Activated T-cell treated with anti-CD3 and anti-CD28 coated beads, Interleukin-2, amount 50 U/mL, for 72 hours (primary cell): ENCODE results near the gene NCOA1. TPM values are rescaled to one million over a fixed set of nuclear protein-coding genes. Genes with fewer than 3 reads are reported as not detected.
A peak's percentile ranks its signal among the peaks of the same experiment; 100 is the strongest.

ENCODE experiments used
- ATAC-seq, 2 donors: fragments of 150-1000 bp; cut with Tn5 transposase; replicated peaks in 1 of 2; 2 replicates each; pipeline ENCODE4 v1.10.0; 2021; ENCODE audit warnings: moderate library complexity in 2 of 2, mild to moderate bottlenecking in 1 of 2
- DNase-seq, 2 donors: peaks; one replicate each; pipeline ENCODE4 v3.0.0; 2021 to 2022; ENCODE audit warnings: mixed read lengths in 1 of 2
- H3K27ac Mint-ChIP-seq: one replicate; pipeline ENCODE4 v1.8.0; 2022; ENCODE audit warnings: mild to moderate bottlenecking, moderate library complexity, mixed read lengths
- H3K27me3 Mint-ChIP-seq: one replicate; pipeline ENCODE4 v1.8.0; 2022; ENCODE audit warnings: low read depth, mixed read lengths
- H3K36me3 Mint-ChIP-seq, 2 donors: one replicate each; pipeline ENCODE4 v1.8.0; 2022; ENCODE audit warnings: mixed read lengths in 2 of 2, mild to moderate bottlenecking in 1 of 2; ENCODE audit not compliant: insufficient read depth in 2 of 2
- H3K4me1 Mint-ChIP-seq: one replicate; pipeline ENCODE4 v1.8.0; 2022; ENCODE audit warnings: low read depth, mixed read lengths
- H3K4me3 Mint-ChIP-seq, 2 donors: one replicate each; pipeline ENCODE4 v1.8.0; 2022; ENCODE audit warnings: mild to moderate bottlenecking in 2 of 2, mixed read lengths in 2 of 2, moderate library complexity in 2 of 2
- H3K9me3 Mint-ChIP-seq, 2 donors: one replicate each; pipeline ENCODE4 v1.8.0; 2022; ENCODE audit warnings: mixed read lengths in 2 of 2
- total RNA-seq, 2 donors: library from RNA; stranded (reverse); gene quantifications; one replicate each; pipeline ENCODE4 v1.2.3, GENCODE V29; 2022

Gene NCOA1
- total RNA-seq, 2 donors from 2014 or later = 29.8 to 32.7 TPM

DNA sequence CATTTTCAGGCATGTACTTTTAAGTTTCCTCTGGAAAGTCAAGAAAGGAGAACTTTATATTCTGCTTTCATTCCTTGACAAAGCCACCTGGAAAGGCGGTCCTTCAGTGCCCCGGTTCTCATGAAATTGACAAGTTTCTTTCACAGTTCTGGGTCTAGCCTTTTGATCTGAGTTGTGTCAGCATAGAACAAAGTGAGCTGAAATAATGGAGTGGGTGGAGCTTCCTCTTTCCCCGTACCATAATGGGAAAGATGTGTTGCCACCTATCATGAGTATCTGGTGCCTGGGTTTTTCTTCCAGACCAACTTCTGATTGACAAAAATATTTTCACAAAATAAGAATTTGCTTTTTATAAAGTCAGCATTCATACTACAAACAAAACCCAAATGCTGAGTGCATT lies 252.9 kb downstream of the NCOA1 start:
- Mint-ChIP-seq H3K9me3 (no peaks in the 10 kb centered on the region), H3K4me3 (no peak overlapping the region), H3K4me1 (peaks cover 13% of the 10 kb centered on the region), H3K27ac (no peak overlapping the region), H3K27me3 (no peaks in the 10 kb centered on the region), H3K36me3 (peaks cover 2 to 7% of the 10 kb centered on the region in 2 donors)
- ATAC-seq = no peak
- DNase-seq = no peak

- no peak for ATAC-seq
- Mint-ChIP-seq H3K9me3 (no peaks in the 10 kb centered on the region), H3K4me1 (peaks cover 13% of the 10 kb centered on the region), H3K27ac (no peak overlapping the region), H3K36me3 (peaks cover 2 to 7% of the 10 kb centered on the region in 2 donors), H3K4me3 (no peak overlapping the region), H3K27me3 (no peaks in the 10 kb centered on the region)
- no peak for DNase-seq
Measured at GRCh38 chr2:24744356-24744755, 253.3 kb downstream of the NCOA1 start.

- no peak overlapping the region for H3K4me3 Mint-ChIP-seq
- peak overlapping the region; percentile 12 for H3K27ac Mint-ChIP-seq
- peaks cover 13% of the 10 kb centered on the region for H3K4me1 Mint-ChIP-seq
- DNase-seq (no peak), ATAC-seq (no peak)
- H3K27me3 Mint-ChIP-seq = no peaks in the 10 kb centered on the region
- no peaks in the 10 kb centered on the region for H3K9me3 Mint-ChIP-seq
- H3K36me3 Mint-ChIP-seq = peaks cover 2 to 7% of the 10 kb centered on the region in 2 donors
Measured at GRCh38 chr2:24745825-24746224, 254.8 kb downstream of the NCOA1 start.

GRCh38 chr2:24747299-24747698 lies 256.2 kb downstream of the NCOA1 start:
- Mint-ChIP-seq H3K4me3 (no peak overlapping the region), H3K36me3 (peaks cover 2 to 7% of the 10 kb centered on the region in 2 donors), H3K27me3 (no peaks in the 10 kb centered on the region), H3K4me1 (peaks cover 13% of the 10 kb centered on the region), H3K9me3 (no peaks in the 10 kb centered on the region), H3K27ac (no peak overlapping the region)
- no peak for ATAC-seq
- DNase-seq = no peak

DNA sequence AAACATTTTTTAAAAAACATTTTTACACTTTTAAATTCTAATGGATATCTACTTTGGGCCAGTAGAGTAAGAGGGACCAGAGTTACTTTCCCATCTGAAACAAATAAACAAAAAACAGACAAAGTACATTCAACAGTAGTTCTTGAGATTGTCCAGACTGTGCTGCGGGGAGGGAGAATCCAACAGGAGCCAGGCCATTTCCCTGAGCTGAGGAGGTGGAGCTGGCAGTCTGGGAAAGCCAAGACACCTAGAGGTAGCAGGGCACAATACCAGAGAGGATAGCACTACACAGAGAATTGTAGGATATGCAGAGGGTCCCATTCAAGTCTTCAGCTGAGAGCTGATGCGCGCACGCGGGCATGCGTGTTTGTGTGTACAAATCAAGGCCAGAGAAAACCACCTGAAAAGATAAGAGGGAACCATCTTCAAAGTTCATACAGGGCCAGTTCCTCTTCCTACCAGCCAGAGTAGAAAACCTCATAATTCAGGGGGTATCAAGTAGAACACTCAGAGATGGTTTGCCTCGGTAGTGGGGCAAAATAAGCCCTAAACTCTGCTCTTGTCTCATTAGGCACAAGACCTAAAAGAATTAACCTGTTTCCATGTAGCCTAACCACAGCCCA lies 258.1 kb downstream of the NCOA1 start:
- Mint-ChIP-seq H3K36me3 (peaks cover 0 to 5% of the 10 kb centered on the region in 2 donors), H3K9me3 (no peaks in the 10 kb centered on the region), H3K4me1 (no peaks in the 10 kb centered on the region), H3K27me3 (no peaks in the 10 kb centered on the region), H3K27ac (no peak overlapping the region), H3K4me3 (no peak overlapping the region)
- DNase-seq (no peak), ATAC-seq (no peak)

- peak; percentile 46 to 78 for ATAC-seq
- H3K27me3 Mint-ChIP-seq = no peaks in the 10 kb centered on the region
- H3K27ac Mint-ChIP-seq = no peak overlapping the region
- no peaks in the 10 kb centered on the region for H3K9me3 Mint-ChIP-seq
- no peaks in the 10 kb centered on the region for H3K36me3 Mint-ChIP-seq
- no peak overlapping the region for H3K4me3 Mint-ChIP-seq
- no peaks in the 10 kb centered on the region for H3K4me1 Mint-ChIP-seq
- DNase-seq = no peak
Measured at GRCh38 chr2:24754985-24755705, 264.1 kb downstream of the NCOA1 start.

DNA sequence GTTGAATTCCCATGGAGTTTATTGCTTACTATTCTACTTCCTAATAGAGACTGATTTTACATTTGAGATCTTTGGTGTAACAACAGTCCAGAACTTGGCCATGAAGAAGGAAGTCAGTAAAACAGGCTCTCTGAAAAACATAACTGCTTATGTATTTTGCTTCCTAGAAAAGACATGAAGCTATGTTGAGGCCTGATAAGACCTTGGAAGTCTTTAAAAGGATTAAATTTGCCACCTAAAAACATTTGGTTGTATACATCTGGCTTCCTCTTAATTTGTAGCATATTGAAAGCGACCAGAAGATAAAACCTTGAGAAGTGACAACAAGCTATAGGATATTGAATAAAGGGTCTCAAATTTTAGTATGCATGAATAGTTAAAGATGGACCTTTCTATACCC lies 265.7 kb downstream of the NCOA1 start:
- H3K27ac Mint-ChIP-seq = no peak overlapping the region
- no peak overlapping the region for H3K4me3 Mint-ChIP-seq
- no peaks in the 10 kb centered on the region for H3K9me3 Mint-ChIP-seq
- ATAC-seq (no peak), DNase-seq (no peak)
- no peaks in the 10 kb centered on the region for H3K4me1 Mint-ChIP-seq
- H3K36me3 Mint-ChIP-seq = no peaks in the 10 kb centered on the region
- H3K27me3 Mint-ChIP-seq = no peaks in the 10 kb centered on the region

GRCh38 chr2:24761866-24762265 lies 270.8 kb downstream of the NCOA1 start:
- Mint-ChIP-seq H3K27me3 (no peaks in the 10 kb centered on the region), H3K27ac (no peak overlapping the region), H3K36me3 (peaks cover 4 to 10% of the 10 kb centered on the region in 2 donors)

GRCh38 chr2:24762518-24762917 lies 271.5 kb downstream of the NCOA1 start:
- ATAC-seq = no peak
- H3K4me1 Mint-ChIP-seq = peaks cover 9% of the 10 kb centered on the region
- no peaks in the 10 kb centered on the region for H3K27me3 Mint-ChIP-seq
- no peak overlapping the region for H3K27ac Mint-ChIP-seq
- no peak for DNase-seq
- no peaks in the 10 kb centered on the region for H3K9me3 Mint-ChIP-seq
- H3K4me3 Mint-ChIP-seq = no peak overlapping the region
- peaks cover 4 to 10% of the 10 kb centered on the region in 2 donors for H3K36me3 Mint-ChIP-seq

More at GRCh38 chr2:24761866-24762265, 270.8 kb downstream of the NCOA1 start:
- DNase-seq (no peak), ATAC-seq (no peak)
- H3K4me3 Mint-ChIP-seq = no peak overlapping the region
- H3K4me1 Mint-ChIP-seq = peaks cover 8% of the 10 kb centered on the region
- H3K9me3 Mint-ChIP-seq = no peaks in the 10 kb centered on the region

DNA sequence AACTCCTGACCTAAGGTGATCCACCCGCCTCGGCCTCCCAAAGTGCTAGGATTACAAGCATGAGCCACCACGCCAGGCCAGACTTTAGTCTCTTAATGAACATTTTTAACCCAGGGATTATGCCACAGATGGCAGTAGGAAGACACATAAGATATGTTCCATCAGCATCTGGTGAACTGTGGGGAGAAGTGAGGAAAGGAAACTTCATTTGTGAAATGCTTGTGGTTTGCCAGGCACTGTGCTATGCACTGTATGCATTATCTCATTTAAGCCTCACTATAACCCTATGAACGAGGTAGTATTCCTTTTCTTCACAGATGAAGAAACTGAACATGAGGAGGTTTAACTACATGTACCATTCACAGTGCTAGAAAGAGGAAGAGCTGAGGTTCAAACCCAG lies 272.8 kb downstream of the NCOA1 start:
- Mint-ChIP-seq H3K4me1 (peaks cover 9% of the 10 kb centered on the region), H3K9me3 (no peaks in the 10 kb centered on the region), H3K27me3 (no peaks in the 10 kb centered on the region), H3K4me3 (no peak overlapping the region), H3K36me3 (peaks cover 4 to 10% of the 10 kb centered on the region in 2 donors), H3K27ac (peak overlapping the region; percentile 6)
- no peak for DNase-seq
- ATAC-seq = no peak

GRCh38 chr2:24766609-24767008 lies 275.6 kb downstream of the NCOA1 start:
- H3K4me1 Mint-ChIP-seq = peaks cover 9% of the 10 kb centered on the region
- DNase-seq (peak; percentile 12 to 20), ATAC-seq (peak; percentile 32 to 45)
- no peaks in the 10 kb centered on the region for H3K27me3 Mint-ChIP-seq
- no peaks in the 10 kb centered on the region for H3K9me3 Mint-ChIP-seq
- no peak overlapping the region for H3K4me3 Mint-ChIP-seq
- H3K27ac Mint-ChIP-seq = peak overlapping the region; percentile 67
- H3K36me3 Mint-ChIP-seq = peaks cover 8 to 10% of the 10 kb centered on the region in 2 donors

DNA sequence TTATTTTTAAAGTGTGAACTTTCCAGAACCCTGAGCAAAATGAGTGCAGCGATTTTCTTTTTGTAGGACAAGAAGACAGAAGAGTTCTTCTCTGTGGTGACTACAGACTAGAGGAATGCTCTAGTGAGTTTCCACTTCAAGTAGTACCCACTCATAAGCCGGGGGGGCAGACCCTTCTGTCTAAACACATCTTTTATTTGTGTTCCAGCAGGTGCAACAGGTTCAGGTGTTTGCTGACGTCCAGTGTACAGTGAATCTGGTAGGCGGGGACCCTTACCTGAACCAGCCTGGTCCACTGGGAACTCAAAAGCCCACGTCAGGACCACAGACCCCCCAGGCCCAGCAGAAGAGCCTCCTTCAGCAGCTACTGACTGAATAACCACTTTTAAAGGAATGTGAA lies 277.0 kb downstream of the NCOA1 start:
- no peak for ATAC-seq
- no peak for DNase-seq
- no peak overlapping the region for H3K27ac Mint-ChIP-seq
- H3K9me3 Mint-ChIP-seq = no peaks in the 10 kb centered on the region
- H3K27me3 Mint-ChIP-seq = no peaks in the 10 kb centered on the region
- H3K36me3 Mint-ChIP-seq = peaks cover 6 to 8% of the 10 kb centered on the region in 2 donors
- no peak overlapping the region for H3K4me3 Mint-ChIP-seq
- H3K4me1 Mint-ChIP-seq = peaks cover 9% of the 10 kb centered on the region

GRCh38 chr2:24768601-24769000 lies 277.5 kb downstream of the NCOA1 start:
- Mint-ChIP-seq H3K27ac (no peak overlapping the region), H3K27me3 (no peaks in the 10 kb centered on the region), H3K4me1 (peaks cover 9% of the 10 kb centered on the region), H3K4me3 (no peak overlapping the region), H3K9me3 (no peaks in the 10 kb centered on the region), H3K36me3 (peaks cover 6 to 7% of the 10 kb centered on the region in 2 donors)
- no peak for ATAC-seq
- DNase-seq = no peak
